ENCODE measurements around the gene ZMYND15. TPM values are rescaled to one million over a fixed set of nuclear protein-coding genes. Genes with fewer than 3 reads are reported as not detected.
A peak's percentile ranks its signal among the peaks of the same experiment; 100 is the strongest.

ZMYND15 gene
- total and polyA plus RNA-seq, 4 donors: 0.47 to 2.4 (median 0.71) TPM

DNA sequence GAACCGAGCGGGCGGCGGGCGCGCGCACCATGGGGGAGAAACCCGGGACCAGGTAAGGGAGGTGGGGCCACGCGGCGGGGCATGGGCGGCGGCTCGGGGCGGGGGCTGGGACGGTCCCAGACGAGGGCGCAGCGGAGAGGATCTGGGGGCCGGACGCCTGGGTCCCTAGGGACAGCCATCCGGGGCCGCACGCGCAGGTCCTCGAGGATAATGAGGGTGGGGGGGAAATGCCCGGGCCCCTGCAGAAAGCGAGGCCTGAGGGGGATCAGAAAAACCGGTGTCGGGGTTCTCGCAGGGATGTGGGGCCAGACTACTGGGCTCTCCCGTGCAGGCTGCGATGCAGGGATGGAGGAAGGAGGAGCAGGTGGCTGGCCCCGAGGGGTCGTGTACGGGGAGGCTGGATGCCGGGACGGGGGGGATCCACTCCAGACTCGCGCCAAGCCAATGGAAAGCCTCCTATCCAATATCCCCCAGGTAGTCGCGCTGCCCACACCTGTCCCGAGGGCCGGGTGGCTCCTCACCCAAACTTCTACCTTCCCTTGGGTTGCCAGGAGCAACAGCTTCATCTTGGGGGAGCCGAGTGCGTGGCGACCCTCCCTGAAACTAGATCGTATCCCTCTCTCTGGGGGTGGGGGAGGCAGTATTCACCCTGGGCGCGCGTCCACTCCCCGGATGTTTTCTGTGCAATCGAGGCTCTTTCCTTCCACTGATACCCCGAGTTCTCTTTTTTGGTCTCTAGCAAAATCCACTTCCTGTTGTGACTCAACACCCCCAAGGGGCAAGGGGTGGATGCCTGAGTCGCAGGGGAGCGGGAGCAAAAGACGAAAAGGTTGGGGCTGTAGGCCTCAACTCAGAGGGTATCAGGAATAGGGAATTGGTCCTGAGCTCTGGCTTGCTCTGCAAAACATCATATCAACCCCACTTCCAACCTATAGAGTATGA, 28.7 kb upstream of the ZMYND15 start:
- Histone ChIP-seq H3K4me3 (ENCODE audit: low read depth in 1 of 3, low read length in 3 of 3) (peak overlapping the region; percentile 18 to 70 (median 66)), H3K4me1 (ENCODE audit: control insufficient read depth in 4 of 4, insufficient read depth in 4 of 4, low read length in 3 of 4) (peaks cover 15 to 37% (median 27%) of the 10 kb centered on the region in 4 donors), H3K36me3 (ENCODE audit: control insufficient read depth in 4 of 4, insufficient read depth in 3 of 4, low read depth in 1 of 4, low read length in 3 of 4) (peaks cover 0 to 1% (median 0%) of the 10 kb centered on the region in 4 donors), H3K9me3 (ENCODE audit: control insufficient read depth in 4 of 4, low read length in 3 of 4) (no peaks in the 10 kb centered on the region), H3K27me3 (ENCODE audit: control insufficient read depth in 4 of 4, insufficient read depth in 4 of 4, low read length in 3 of 4) (no peaks in the 10 kb centered on the region), H3K27ac (ENCODE audit: low read depth in 1 of 2, low read length in 2 of 2) (peak overlapping the region; percentile 89 to 95), H3K9ac (ENCODE audit: low read depth in 1 of 2, low read length in 2 of 2) (peak overlapping the region; percentile 49 to 82)
- no peak for DNase-seq (ENCODE audit: low spot score)
- 16% methylated on average over 57 of the region's 57 CpGs for WGBS
- TF ChIP-seq EGR1 (IDR thresholded peaks at IDR 0.05; ENCODE audit: low read depth in 2 of 2) (no peak), SP1 (IDR thresholded peaks at IDR 0.05) (no peak), FOXA1 (IDR thresholded peaks at IDR 0.05) (no peak), NR2F2 (IDR thresholded peaks at IDR 0.05) (no peak)
- TF ChIP-seq, protein P1, sequence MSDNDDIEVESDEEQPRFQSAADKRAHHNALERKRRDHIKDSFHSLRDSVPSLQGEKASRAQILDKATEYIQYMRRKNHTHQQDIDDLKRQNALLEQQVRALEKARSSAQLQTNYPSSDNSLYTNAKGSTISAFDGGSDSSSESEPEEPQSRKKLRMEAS (IDR thresholded peaks at IDR 0.05): peak; percentile 3
- TF ChIP-seq, protein P2, sequence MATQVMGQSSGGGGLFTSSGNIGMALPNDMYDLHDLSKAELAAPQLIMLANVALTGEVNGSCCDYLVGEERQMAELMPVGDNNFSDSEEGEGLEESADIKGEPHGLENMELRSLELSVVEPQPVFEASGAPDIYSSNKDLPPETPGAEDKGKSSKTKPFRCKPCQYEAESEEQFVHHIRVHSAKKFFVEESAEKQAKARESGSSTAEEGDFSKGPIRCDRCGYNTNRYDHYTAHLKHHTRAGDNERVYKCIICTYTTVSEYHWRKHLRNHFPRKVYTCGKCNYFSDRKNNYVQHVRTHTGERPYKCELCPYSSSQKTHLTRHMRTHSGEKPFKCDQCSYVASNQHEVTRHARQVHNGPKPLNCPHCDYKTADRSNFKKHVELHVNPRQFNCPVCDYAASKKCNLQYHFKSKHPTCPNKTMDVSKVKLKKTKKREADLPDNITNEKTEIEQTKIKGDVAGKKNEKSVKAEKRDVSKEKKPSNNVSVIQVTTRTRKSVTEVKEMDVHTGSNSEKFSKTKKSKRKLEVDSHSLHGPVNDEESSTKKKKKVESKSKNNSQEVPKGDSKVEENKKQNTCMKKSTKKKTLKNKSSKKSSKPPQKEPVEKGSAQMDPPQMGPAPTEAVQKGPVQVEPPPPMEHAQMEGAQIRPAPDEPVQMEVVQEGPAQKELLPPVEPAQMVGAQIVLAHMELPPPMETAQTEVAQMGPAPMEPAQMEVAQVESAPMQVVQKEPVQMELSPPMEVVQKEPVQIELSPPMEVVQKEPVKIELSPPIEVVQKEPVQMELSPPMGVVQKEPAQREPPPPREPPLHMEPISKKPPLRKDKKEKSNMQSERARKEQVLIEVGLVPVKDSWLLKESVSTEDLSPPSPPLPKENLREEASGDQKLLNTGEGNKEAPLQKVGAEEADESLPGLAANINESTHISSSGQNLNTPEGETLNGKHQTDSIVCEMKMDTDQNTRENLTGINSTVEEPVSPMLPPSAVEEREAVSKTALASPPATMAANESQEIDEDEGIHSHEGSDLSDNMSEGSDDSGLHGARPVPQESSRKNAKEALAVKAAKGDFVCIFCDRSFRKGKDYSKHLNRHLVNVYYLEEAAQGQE (IDR thresholded peaks at IDR 0.05): no peak

DNA sequence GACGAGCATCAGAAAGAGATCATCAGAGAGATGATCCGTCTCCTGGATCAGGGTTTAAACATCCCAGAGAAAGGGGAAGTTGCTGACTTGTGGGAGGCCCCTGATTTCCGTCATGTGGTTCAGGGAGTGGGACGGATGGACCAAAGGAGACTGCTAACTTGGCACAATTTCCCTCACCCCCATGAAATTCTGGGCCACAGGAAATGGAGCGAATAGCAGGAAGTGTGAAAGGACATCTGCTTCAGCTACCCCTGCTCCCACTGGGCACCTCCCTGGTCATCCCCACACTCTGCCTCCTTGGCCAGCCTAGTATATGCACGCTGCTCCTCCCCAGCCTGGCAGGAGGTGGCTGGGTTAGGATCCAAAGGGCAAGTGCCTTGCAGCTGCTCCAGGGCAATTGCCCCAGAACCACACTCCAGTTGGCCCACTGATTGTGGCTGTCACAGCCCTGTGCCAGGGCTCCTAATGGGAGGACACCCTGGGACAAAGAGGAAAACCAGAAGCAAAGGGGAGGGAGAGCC, 27.9 kb upstream of the ZMYND15 start:
- Histone ChIP-seq H3K4me1 (ENCODE audit: control insufficient read depth in 4 of 4, insufficient read depth in 4 of 4, low read length in 3 of 4) (peaks cover 15 to 37% (median 27%) of the 10 kb centered on the region in 4 donors), H3K27ac (ENCODE audit: low read depth in 1 of 2, low read length in 2 of 2) (peak overlapping the region; percentile 89 to 95), H3K4me3 (ENCODE audit: low read depth in 1 of 3, low read length in 3 of 3) (peak overlapping the region; percentile 1 to 66 (median 46)), H3K27me3 (ENCODE audit: control insufficient read depth in 4 of 4, insufficient read depth in 4 of 4, low read length in 3 of 4) (no peaks in the 10 kb centered on the region), H3K9me3 (ENCODE audit: control insufficient read depth in 4 of 4, low read length in 3 of 4) (no peaks in the 10 kb centered on the region), H3K9ac (ENCODE audit: low read depth in 1 of 2, low read length in 2 of 2) (peak overlapping the region in 1 of 2 donors; percentile 82), H3K36me3 (ENCODE audit: control insufficient read depth in 4 of 4, insufficient read depth in 3 of 4, low read depth in 1 of 4, low read length in 3 of 4) (peaks cover 0 to 4% (median 0%) of the 10 kb centered on the region in 4 donors)
- DNase-seq (ENCODE audit: low spot score): no peak
- WGBS: 17% methylated on average over 6 of the region's 6 CpGs
- peak in 1 of 2 donors; percentile 48 for TF ChIP-seq RAD21 (IDR thresholded peaks at IDR 0.05)
- TF ChIP-seq, protein P1 (IDR thresholded peaks at IDR 0.05): peak; percentile 56
- TF ChIP-seq, protein P2 (IDR thresholded peaks at IDR 0.05): peak; percentile 77
- peak; percentile 34 for TF ChIP-seq YY1 (IDR thresholded peaks at IDR 0.05)
- TF ChIP-seq RXRA (IDR thresholded peaks at IDR 0.05): peak; percentile 74 to 83
- TF ChIP-seq FOXA2 (IDR thresholded peaks at IDR 0.05): no peak
- peak; percentile 90 for TF ChIP-seq HNF4A (conservative IDR thresholded peaks at IDR 0.05)
- TF ChIP-seq, protein P3, sequence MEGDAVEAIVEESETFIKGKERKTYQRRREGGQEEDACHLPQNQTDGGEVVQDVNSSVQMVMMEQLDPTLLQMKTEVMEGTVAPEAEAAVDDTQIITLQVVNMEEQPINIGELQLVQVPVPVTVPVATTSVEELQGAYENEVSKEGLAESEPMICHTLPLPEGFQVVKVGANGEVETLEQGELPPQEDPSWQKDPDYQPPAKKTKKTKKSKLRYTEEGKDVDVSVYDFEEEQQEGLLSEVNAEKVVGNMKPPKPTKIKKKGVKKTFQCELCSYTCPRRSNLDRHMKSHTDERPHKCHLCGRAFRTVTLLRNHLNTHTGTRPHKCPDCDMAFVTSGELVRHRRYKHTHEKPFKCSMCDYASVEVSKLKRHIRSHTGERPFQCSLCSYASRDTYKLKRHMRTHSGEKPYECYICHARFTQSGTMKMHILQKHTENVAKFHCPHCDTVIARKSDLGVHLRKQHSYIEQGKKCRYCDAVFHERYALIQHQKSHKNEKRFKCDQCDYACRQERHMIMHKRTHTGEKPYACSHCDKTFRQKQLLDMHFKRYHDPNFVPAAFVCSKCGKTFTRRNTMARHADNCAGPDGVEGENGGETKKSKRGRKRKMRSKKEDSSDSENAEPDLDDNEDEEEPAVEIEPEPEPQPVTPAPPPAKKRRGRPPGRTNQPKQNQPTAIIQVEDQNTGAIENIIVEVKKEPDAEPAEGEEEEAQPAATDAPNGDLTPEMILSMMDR (IDR thresholded peaks at IDR 0.05; ENCODE audit: low read depth, low read length, missing input control): no peak
- TF ChIP-seq NR2F2 (IDR thresholded peaks at IDR 0.05): peak; percentile 8
- peak; percentile 81 for TF ChIP-seq HNF4G (IDR thresholded peaks at IDR 0.05)
- TF ChIP-seq, protein P4, sequence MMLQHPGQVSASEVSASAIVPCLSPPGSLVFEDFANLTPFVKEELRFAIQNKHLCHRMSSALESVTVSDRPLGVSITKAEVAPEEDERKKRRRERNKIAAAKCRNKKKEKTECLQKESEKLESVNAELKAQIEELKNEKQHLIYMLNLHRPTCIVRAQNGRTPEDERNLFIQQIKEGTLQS (IDR thresholded peaks at IDR 0.05): no peak
- TF ChIP-seq SP1 (IDR thresholded peaks at IDR 0.05): peak; percentile 91
- peak; percentile 45 for TF ChIP-seq TAF1 (conservative IDR thresholded peaks at IDR 0.05)
- TF ChIP-seq, protein P5, sequence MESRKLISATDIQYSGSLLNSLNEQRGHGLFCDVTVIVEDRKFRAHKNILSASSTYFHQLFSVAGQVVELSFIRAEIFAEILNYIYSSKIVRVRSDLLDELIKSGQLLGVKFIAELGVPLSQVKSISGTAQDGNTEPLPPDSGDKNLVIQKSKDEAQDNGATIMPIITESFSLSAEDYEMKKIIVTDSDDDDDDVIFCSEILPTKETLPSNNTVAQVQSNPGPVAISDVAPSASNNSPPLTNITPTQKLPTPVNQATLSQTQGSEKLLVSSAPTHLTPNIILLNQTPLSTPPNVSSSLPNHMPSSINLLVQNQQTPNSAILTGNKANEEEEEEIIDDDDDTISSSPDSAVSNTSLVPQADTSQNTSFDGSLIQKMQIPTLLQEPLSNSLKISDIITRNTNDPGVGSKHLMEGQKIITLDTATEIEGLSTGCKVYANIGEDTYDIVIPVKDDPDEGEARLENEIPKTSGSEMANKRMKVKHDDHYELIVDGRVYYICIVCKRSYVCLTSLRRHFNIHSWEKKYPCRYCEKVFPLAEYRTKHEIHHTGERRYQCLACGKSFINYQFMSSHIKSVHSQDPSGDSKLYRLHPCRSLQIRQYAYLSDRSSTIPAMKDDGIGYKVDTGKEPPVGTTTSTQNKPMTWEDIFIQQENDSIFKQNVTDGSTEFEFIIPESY (IDR thresholded peaks at IDR 0.05): peak; percentile 19
- peak; percentile 18 to 42 for TF ChIP-seq EGR1 (IDR thresholded peaks at IDR 0.05; ENCODE audit: low read depth in 2 of 2)
- TF ChIP-seq FOXA1 (IDR thresholded peaks at IDR 0.05): no peak
- peak; percentile 4 to 48 for TF ChIP-seq JUND (IDR thresholded peaks at IDR 0.05)
